ENCODE results near the gene SDHA.

SDHA gene

GRCh38 chr5:179401-179800 lies 38.7 kb upstream of the SDHA start:
- DNase-seq, result no peak
- TF ChIP-seq POLR2A (IDR thresholded peaks at IDR 0.05; ENCODE audit: low read length) (no peak), GATA1 (IDR thresholded peaks at IDR 0.05; ENCODE audit: low read depth, low read length) (no peak)

DNA sequence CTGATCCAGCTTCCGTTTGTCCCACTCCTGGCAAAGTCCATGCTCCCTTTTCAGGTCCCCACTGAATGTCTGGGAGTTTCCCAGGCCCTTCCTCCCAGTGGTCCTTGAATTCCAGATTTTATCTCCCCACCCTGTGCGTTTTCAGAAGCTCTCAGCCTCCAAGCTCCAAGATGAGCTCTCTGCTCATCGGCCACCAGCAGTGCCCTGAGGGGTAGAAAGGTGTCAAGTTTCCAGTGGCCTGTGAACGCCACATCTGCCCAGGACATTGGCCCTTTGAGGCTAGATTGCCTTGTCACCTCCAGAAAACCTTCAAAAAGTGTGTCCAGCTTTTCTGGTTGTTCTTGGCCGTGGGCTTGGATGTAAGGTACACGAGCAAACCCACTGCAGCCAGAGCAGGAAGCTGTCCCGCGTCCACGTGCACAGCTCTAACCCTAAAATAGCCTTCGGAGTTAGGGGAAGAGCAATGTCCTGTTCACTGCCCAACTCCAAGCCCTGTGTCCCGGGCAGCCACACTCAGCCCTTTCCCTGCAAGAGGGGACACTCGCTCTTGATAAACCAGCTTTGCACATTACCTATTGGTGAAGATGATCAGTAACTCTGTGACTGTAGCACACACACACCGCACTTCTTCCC lies 37.7 kb upstream of the SDHA start:
- DNase-seq, result no peak
- TF ChIP-seq POLR2A (IDR thresholded peaks at IDR 0.05; ENCODE audit: low read length) (no peak), GATA1 (IDR thresholded peaks at IDR 0.05; ENCODE audit: low read depth, low read length) (no peak)

DNA sequence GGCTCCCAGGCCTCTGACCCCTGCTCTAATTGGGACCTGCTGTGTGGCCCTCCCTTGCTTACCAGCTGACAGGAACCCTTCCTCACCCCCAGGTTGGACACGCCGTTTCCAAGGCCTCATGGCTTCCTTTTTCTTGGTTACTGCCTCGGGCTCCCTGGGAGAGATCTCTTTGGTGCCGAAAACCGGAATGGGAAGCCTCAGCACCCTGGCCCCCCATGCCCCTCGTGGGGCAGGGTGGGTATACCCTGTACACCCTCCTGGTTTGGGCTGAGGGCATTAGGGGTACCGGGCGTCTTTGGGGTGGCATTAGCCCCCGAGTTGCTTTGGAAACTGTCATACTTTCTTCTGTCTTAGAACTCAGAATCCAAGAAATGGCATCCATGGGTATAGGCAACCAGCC lies 37.0 kb upstream of the SDHA start:
- no peak for DNase-seq
- no peak for TF ChIP-seq POLR2A (IDR thresholded peaks at IDR 0.05; ENCODE audit: low read length)
- no peak for TF ChIP-seq GATA1 (IDR thresholded peaks at IDR 0.05; ENCODE audit: low read depth, low read length)

DNA sequence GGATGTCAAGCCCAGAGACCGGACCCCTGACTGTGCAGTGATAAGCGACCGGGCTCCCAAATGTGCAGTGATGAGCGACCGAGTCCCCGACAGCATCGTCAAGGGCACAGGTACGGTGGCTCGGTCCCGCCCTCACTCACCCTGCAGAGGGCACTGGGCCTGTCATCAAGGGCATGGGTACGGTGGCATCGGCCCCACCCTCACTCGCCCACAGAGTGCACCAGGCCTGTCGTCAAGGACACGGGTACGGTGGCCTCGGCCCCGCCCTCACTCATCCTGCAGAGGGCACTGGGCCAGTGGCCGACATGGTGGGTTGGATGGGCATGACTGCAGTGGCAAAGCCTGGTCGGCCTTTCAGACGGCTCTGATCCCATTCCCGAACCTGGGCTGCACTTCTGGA lies 36.6 kb upstream of the SDHA start:
- TF ChIP-seq POLR2A (IDR thresholded peaks at IDR 0.05; ENCODE audit: low read length), result no peak
- TF ChIP-seq GATA1 (IDR thresholded peaks at IDR 0.05; ENCODE audit: low read depth, low read length), result no peak
- DNase-seq, result no peak

GRCh38 chr5:182126-182525 lies 36.0 kb upstream of the SDHA start:
- DNase-seq, result no peak
- TF ChIP-seq GATA1 (IDR thresholded peaks at IDR 0.05; ENCODE audit: low read depth, low read length) (no peak), POLR2A (IDR thresholded peaks at IDR 0.05; ENCODE audit: low read length) (no peak)

GRCh38 chr5:184471-184870 lies 33.6 kb upstream of the SDHA start:
- no peak for TF ChIP-seq GATA1 (IDR thresholded peaks at IDR 0.05; ENCODE audit: low read depth, low read length)
- TF ChIP-seq POLR2A (IDR thresholded peaks at IDR 0.05; ENCODE audit: low read length), result no peak
- DNase-seq, result no peak

DNA sequence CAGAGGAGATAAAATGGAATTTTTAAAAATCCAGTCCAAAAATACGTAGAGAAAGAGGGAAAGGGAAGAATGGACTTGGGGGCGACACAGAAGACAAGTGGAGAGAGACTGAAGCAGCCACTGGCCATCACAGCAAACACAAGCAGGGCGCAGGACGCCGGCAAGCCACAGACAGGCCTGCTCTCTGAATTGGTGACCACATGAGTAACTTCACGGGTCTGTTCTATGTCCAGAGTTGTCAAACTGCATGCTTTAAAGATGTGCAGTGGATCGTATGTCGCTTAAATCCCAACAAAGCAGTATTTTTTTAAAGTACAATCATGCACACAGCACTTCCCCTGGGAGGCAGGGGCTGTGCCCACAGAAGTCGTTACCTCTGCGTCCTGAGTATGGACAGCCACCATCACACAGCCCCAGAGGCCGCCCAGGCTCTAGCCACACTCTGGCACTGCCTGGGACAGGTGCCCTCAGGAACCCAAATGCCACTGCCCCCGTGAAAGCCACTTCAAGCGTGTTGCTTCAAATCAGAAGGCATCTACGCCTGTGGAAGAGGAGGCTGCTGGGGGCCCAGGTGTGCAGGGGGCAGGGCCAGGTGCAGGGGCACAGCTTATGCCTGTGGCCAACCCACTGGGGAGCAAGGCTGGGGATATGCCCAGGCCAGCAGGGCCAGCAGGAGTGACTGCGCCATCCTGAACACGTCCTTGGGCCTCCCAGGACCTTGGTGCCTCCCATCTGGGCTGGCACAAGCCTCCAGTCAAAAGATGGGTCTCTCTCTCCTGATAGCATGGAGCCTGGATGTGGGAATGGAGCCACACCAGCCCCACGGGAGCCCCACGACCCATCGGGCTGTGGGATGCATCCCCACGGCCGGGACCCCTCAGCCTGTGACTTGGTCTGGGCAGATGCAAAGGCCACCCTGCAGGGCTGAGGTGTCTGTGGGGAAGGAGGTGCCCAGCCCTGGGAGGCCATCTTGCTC lies 32.7 kb upstream of the SDHA start:
- no peak for DNase-seq

DNA sequence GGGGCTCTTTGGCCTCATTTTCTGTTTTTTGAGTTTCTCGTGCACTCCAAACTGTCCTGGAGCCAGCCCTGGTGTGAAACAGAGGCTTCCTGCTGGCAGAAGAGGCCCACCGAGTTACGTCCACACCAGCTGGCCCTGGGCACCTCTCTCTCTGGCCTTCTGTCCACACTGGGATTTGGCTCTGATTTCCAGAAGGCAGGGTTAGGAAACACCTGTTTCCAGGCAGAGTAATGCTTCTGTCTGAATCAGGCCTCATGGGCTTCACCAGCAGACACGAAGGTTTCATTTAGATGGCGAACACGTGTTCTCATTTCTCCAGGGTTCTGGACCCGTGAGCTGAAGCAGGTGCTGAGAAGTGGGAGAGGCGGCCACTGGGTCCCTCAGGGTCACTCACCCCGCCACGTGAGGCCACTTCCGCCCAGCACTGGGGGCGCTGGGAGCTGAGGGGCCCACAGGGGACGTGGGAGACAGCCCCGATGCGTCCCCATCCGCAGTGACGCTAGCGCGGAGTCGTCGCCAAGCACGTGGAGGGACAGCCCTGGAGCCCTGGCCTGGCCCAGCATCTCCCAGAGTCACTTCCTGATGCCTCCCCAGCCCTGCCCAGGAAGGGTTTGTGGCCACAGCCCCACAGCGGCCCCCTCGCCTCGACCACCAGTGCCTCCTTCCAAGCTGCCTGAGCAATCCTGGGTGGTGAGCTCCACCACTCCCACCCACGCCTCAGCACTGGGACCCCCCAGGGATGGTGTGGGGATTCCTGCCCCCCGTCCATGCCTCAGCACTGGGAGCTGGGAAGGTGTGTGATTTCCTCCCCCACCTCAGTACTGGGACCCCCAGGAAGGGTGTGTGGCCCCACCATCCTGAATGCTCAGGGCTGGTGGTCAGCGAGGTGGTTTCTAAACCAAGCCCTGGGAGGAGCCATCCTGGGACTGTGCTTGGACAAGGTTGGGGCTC lies 31.8 kb upstream of the SDHA start:
- no peak for DNase-seq
- no peak for TF ChIP-seq GATA1 (IDR thresholded peaks at IDR 0.05; ENCODE audit: low read depth, low read length)
- no peak for TF ChIP-seq POLR2A (IDR thresholded peaks at IDR 0.05; ENCODE audit: low read length)

More for the DNA sequence above, 32.7 kb upstream of the SDHA start:
- no peak for TF ChIP-seq GATA1 (IDR thresholded peaks at IDR 0.05; ENCODE audit: low read depth, low read length)
- TF ChIP-seq POLR2A (IDR thresholded peaks at IDR 0.05; ENCODE audit: low read length), result no peak

DNA sequence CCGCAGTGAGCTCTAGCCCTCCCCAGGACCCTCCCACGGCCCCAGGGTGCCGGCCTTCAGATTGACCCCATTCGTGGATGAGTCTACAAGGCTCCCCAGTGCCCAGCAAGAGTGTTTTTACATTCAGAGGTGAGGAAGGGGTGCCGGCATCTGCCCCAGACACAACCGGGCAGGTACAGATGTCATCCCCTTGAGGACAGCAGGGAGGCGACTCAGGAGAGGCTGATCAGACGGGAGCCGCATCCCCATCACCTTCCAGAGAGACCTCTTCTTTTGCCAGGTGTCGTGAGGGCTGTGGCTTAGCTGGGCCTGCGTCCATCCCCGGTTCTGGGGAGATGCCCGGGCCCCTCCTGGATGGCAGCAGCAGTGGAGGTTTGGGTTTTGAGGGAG lies 31.1 kb upstream of the SDHA start:
- TF ChIP-seq GATA1 (IDR thresholded peaks at IDR 0.05; ENCODE audit: low read depth, low read length), result no peak
- no peak for TF ChIP-seq POLR2A (IDR thresholded peaks at IDR 0.05; ENCODE audit: low read length)
- DNase-seq, result no peak

DNA sequence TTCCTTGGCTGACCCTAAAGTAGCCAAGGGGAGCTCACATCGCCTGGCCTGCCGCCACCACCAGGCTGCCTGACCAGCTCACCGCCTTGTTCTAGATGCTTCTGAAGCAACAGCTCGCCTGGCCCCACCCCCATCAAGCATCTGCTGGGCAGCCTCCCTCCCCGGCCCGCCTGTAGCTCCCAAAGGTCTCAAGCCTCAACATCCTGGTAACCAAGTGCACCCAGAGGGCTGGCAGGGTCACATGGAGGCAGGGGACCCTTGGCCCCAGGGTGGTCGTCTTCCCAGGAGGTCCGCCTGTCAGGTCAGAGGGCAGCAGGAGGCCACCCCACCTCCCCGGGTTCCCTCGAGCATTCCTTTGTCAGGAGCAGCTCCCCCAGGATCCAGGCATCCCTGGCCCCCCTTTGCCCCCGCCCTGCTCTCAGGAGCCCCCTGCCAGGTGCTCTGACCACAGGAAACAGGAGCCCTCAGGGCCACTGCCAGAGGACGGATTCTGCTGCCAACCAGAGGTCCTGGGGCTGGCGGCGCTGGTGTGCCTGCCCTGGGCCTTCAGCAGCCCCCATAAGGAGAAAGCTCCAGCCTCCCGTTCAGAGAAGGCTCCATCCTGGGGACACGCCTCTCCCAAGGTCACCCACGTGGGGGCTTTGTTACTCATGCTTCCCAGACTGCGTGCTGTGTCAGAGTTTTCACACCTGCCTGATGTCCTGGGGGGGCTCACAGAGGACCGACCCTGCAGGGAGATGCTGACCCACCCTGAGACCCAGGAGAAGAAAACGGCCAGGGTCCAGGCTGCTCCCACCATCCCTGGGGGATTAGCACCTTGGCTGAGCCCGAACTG lies 30.3 kb upstream of the SDHA start:
- no peak for DNase-seq
- TF ChIP-seq GATA1 (IDR thresholded peaks at IDR 0.05; ENCODE audit: low read depth, low read length), result no peak
- no peak for TF ChIP-seq POLR2A (IDR thresholded peaks at IDR 0.05; ENCODE audit: low read length)

DNA sequence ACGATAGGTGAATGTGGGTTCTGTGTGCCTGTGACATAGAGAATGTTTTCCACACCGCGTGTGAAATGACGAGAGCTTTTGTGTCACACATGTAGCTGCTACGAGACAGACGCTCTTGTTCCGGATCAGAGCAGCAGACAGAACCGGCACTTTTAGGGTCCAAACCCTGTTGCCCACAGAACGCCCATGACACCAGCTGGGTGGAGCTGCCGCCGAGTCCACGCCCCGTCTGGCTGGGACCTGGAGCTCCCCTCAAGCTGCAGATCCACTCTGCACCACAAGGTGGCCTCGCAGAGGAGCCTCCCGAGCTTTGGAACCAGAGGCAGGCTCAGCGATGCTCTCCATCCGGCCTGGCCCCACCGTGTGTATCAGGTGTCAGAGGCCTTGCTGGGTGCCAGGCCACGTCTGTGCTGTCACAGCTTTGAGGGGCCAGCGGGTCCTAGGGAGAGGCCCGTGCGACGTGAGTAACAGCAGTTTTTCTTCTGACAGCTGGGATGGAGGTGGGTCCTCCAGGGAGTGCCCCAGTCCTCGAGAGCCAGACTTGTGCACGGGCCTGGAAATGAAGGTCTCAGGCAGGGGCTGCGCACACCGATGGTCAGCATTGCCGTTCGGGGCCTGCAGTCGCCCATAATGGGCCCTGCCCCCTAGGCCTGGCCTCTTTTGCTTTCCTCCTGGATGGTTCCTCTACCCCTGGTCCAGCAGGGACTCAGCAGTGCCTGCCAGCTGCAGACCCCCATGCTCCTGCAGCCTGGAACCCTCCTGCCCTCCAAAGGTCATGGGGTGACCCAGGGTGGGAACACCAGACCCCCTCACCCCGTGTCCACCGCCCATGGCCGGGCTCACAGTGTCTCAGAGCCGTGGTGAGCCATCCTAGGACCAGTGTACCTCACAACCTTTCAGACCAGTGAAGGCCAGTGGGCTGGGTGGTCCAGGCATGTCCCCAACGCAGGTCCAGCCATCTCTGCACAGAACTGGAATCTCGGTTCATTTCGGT lies 29.3 kb upstream of the SDHA start:
- DNase-seq, result peak; percentile 80 to 90
- TF ChIP-seq POLR2A (IDR thresholded peaks at IDR 0.05; ENCODE audit: low read length) (no peak), GATA1 (IDR thresholded peaks at IDR 0.05; ENCODE audit: low read depth, low read length) (no peak)

DNA sequence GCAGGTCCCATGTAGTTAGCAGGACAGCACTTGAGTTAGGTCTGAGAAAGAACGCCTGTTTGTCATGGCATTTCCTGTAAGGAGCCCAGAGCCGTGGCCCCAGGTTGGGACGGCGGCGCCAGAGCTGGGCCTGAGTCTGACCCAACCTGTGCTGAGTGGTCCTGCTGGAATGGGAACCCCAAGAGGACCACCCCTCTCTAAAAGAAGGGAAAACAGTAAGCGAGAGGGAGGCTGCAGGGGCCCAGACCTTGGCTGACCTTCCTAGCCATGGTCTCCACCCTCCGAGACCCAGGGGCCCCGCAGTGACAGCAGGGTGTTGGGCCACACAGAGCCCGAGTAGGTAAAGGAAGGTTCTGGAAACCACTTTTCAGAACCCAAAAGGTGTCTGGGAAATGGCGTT lies 28.6 kb upstream of the SDHA start:
- no peak for TF ChIP-seq GATA1 (IDR thresholded peaks at IDR 0.05; ENCODE audit: low read depth, low read length)
- no peak for TF ChIP-seq POLR2A (IDR thresholded peaks at IDR 0.05; ENCODE audit: low read length)
- DNase-seq, result no peak
